Psoas muscle (tissue), 8 donors: ENCODE measurements around the gene PAIP2B. TPM values are rescaled to one million over a fixed set of nuclear protein-coding genes. Genes with fewer than 3 reads are reported as not detected.
A peak's percentile ranks its signal among the peaks of the same experiment; 100 is the strongest.

Experiments used
- ATAC-seq, 4 donors: fragments of 200-7000 bp; cut with Tn5 transposase; one replicate each; pipeline ENCODE4 v1.9.1; 2020; ENCODE audit warnings: moderate library complexity in 3 of 4, mild to moderate bottlenecking in 2 of 4
- DNase-seq, 2 donors: peaks; one replicate each; pipeline ENCODE4 v3.0.0-alpha.2; 2020
- H3K27ac ChIP-seq: fragments of 200-600 bp; one replicate; pipeline ENCODE4 v1.8.0; 2022
- H3K27me3 ChIP-seq, 3 donors: fragments of 200-600 bp in 1 of 3; one replicate each; pipeline versions ENCODE4 v1.6.1 to v1.8.0; 2013 to 2022; ENCODE audit warnings: low read length in 2 of 3, mild to moderate bottlenecking in 2 of 3, moderate library complexity in 1 of 3; ENCODE audit not compliant: insufficient read depth in 3 of 3
- H3K36me3 ChIP-seq, 2 donors: fragments of 200-600 bp in 1 of 2; one replicate each; pipeline versions ENCODE4 v1.6.1 to v1.8.0; 2013 to 2022; ENCODE audit warnings: low read depth in 1 of 2, mild to moderate bottlenecking in 1 of 2, moderate library complexity in 1 of 2; ENCODE audit not compliant: insufficient read depth in 1 of 2
- H3K4me1 ChIP-seq: fragments of 200-600 bp; one replicate; pipeline ENCODE4 v1.8.0; 2022
- H3K4me3 ChIP-seq: fragments of 200-600 bp; one replicate; pipeline ENCODE4 v1.8.0; 2022; ENCODE audit warnings: mild to moderate bottlenecking
- H3K9me3 ChIP-seq: fragments of 200-600 bp; one replicate; pipeline ENCODE4 v1.8.0; 2022
- CTCF ChIP-seq: fragments of 200-600 bp; IDR thresholded peaks from one replicate; pipeline ENCODE4 v1.8.0; 2022; ENCODE audit warnings: antibody characterized with exemption
- WGBS, 3 donors: extraction: QIAGEN DNeasy Blood & Tissue Kit; methylation state at CpG; one replicate each; pipeline versions ENCODE4 v1.1.6 to v1.1.7; 2013; 5-methylcytosine and 5-hydroxymethylcytosine counted together
- intact Hi-C, 2 donors: fragments of 100-400 bp; cut with DNase I; formaldehyde crosslinking; loops; one replicate each; pipeline versions ENCODE4 v1.11.0 to v1.14.2; 2022
- polyA plus RNA-seq, 3 donors: library from polyadenylated mRNA; stranded (reverse); fragments of 200-250 nt; gene quantifications; one replicate each; pipeline ENCODE4 v1.2.3, GENCODE V29; 2013
- total RNA-seq, 4 donors: library from RNA; stranded (reverse); fragmentation: NEBNext Ultra II Directional in 2 of 4; extraction: Animal tissue kit (Norgen Biotek cat#: 25700) in 2 of 4; gene quantifications; one replicate each; pipeline versions ENCODE4 v1.2.1 to v1.2.4, GENCODE V29; 2021 to 2023
- donor health status: healthy with polysubstance abuse.
- donor health status: DM: no; HTN: no; CAD: no; lungs with moderate emphysema.
- donor health status: Bipolar disorder and iron deficiency.
- donor health status: healthy.
- donor health status: DM: yes; HTN: yes; CAD: no.
- donor health status: DM: no; HTN: no; CAD: no.
- donor health status: DM: no; HTN: no; CAD: no.
- donor health status: DM: yes; HTN: yes; CAD: no.

The PAIP2B gene
- total and polyA plus RNA-seq, 7 donors = 2.7 to 47.4 (median 14.0) TPM

GRCh38 chr2:71261534-71261933 is 34.6 kb upstream of the PAIP2B start:
- ATAC-seq (peak; percentile 98 to 100 (median 98)), DNase-seq (peak in 1 of 2 donors; percentile 65)
- H3K9me3 ChIP-seq = no peaks in the 10 kb centered on the region
- H3K4me1 ChIP-seq = peaks cover 11% of the 10 kb centered on the region
- H3K36me3 ChIP-seq = no peaks in the 10 kb centered on the region
- H3K27me3 ChIP-seq = no peaks in the 10 kb centered on the region
- no peak overlapping the region for H3K4me3 ChIP-seq
- peak overlapping the region; percentile 47 for H3K27ac ChIP-seq
- intact Hi-C loops = no loop called here
- TF ChIP-seq CTCF = no peak

GRCh38 chr2:71256421-71256820 is 29.5 kb upstream of the PAIP2B start:
- H3K27ac ChIP-seq = no peak overlapping the region
- TF ChIP-seq CTCF = no peak
- ATAC-seq = no peak
- WGBS, 3 donors = 82 to 91% (median 85%) methylated on average over 3 of the region's 3 CpGs
- H3K36me3 ChIP-seq = no peaks in the 10 kb centered on the region
- peaks cover 21% of the 10 kb centered on the region for H3K4me1 ChIP-seq
- no peaks in the 10 kb centered on the region for H3K9me3 ChIP-seq
- intact Hi-C loops = no loop called here
- H3K27me3 ChIP-seq = no peaks in the 10 kb centered on the region
- no peak for DNase-seq
- no peak overlapping the region for H3K4me3 ChIP-seq

- intact Hi-C loops = no loop called here
- H3K4me3 ChIP-seq = no peak overlapping the region
- peaks cover 15% of the 10 kb centered on the region for H3K4me1 ChIP-seq
- ATAC-seq (no peak), DNase-seq (no peak)
- WGBS, 3 donors = 89 to 94% (median 93%) methylated on average over 4 of the region's 4 CpGs
- no peaks in the 10 kb centered on the region for H3K36me3 ChIP-seq
- H3K27ac ChIP-seq = peak overlapping the region; percentile 32
- no peak for TF ChIP-seq CTCF
- no peaks in the 10 kb centered on the region for H3K9me3 ChIP-seq
- H3K27me3 ChIP-seq = no peaks in the 10 kb centered on the region
Observed at GRCh38 chr2:71254776-71255175, 27.9 kb upstream of the PAIP2B start.

- intact Hi-C loops = no loop called here
- peak overlapping the region; percentile 87 for H3K27ac ChIP-seq
- 62 to 81% (median 64%) methylated on average over 2 to 3 of the region's 3 CpGs for WGBS, 3 donors
Observed at GRCh38 chr2:71254078-71254477, 27.2 kb upstream of the PAIP2B start.

More at GRCh38 chr2:71254078-71254477, 27.2 kb upstream of the PAIP2B start:
- no peak for DNase-seq
- Histone ChIP-seq H3K4me1 (peaks cover 15% of the 10 kb centered on the region), H3K9me3 (no peaks in the 10 kb centered on the region), H3K27me3 (no peaks in the 10 kb centered on the region), H3K4me3 (no peak overlapping the region), H3K36me3 (no peaks in the 10 kb centered on the region)
- ATAC-seq = peak; percentile 41 to 76 (median 71)
- no peak for TF ChIP-seq CTCF
